Nephron progenitor cell (in vitro differentiated cells): ENCODE data around the gene ZNF223.

Experiments used
- DNase-seq: peaks from one replicate; pipeline ENCODE4 v3.0.0; 2021
- H3K27ac Mint-ChIP-seq: 2 replicates; pipeline ENCODE4 v1.8.0; 2021; ENCODE audit warnings: mild to moderate bottlenecking, moderate library complexity, mixed read lengths
- H3K27me3 Mint-ChIP-seq: 2 replicates; pipeline ENCODE4 v1.8.0; 2021; ENCODE audit warnings: mild to moderate bottlenecking, low read depth, mixed read lengths; ENCODE audit not compliant: poor library complexity
- H3K36me3 Mint-ChIP-seq: 2 replicates; pipeline ENCODE4 v1.8.0; 2021; ENCODE audit warnings: low read depth, mixed read lengths
- H3K4me1 Mint-ChIP-seq: 2 replicates; pipeline ENCODE4 v1.8.0; 2021; ENCODE audit warnings: mixed read lengths
- H3K4me3 Mint-ChIP-seq: 2 replicates; pipeline ENCODE4 v1.8.0; 2021; ENCODE audit warnings: mild to moderate bottlenecking, moderate library complexity, mixed read lengths
- H3K9me3 Mint-ChIP-seq: 2 replicates; pipeline ENCODE4 v1.8.0; 2021; ENCODE audit warnings: mild to moderate bottlenecking, moderate library complexity, mixed read lengths
- TF ChIP-seq, protein P1 (sequence below): fragments of 200-600 bp; sonication (generic); IDR thresholded peaks from 2 replicates; pipeline ENCODE4 v1.5.0; 2021; ENCODE audit warnings: antibody characterized with exemption

The ZNF223 gene

DNA sequence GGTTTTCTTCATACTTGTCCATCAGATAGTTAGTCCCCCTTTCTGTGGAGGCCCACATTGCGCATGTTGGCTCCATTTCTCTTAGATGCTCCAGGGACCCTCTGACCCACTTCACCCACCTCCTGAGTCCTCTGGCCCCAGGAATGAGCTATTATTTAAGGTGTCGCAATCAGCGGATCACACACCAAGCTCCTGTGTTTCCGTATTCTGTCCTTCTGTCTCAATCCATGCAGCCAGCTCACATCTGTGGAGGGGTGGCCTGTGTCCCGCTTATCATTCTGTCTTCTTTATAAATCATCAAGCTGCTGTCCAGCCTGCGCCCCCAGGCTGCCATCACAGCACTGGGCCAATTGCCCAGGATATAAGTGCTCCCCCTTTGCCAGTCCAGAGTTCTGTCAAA, 44.4 kb upstream of the ZNF223 start:
- no peak overlapping the region for H3K4me3 Mint-ChIP-seq
- peaks cover 82% of the 10 kb centered on the region for H3K9me3 Mint-ChIP-seq
- TF ChIP-seq, protein P1, sequence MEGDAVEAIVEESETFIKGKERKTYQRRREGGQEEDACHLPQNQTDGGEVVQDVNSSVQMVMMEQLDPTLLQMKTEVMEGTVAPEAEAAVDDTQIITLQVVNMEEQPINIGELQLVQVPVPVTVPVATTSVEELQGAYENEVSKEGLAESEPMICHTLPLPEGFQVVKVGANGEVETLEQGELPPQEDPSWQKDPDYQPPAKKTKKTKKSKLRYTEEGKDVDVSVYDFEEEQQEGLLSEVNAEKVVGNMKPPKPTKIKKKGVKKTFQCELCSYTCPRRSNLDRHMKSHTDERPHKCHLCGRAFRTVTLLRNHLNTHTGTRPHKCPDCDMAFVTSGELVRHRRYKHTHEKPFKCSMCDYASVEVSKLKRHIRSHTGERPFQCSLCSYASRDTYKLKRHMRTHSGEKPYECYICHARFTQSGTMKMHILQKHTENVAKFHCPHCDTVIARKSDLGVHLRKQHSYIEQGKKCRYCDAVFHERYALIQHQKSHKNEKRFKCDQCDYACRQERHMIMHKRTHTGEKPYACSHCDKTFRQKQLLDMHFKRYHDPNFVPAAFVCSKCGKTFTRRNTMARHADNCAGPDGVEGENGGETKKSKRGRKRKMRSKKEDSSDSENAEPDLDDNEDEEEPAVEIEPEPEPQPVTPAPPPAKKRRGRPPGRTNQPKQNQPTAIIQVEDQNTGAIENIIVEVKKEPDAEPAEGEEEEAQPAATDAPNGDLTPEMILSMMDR, result no peak

GRCh38 chr19:44010468-44010867, 41.4 kb upstream of the ZNF223 start:
- no peak for DNase-seq
- no peaks in the 10 kb centered on the region for H3K4me1 Mint-ChIP-seq
- H3K27me3 Mint-ChIP-seq, result peaks cover 6% of the 10 kb centered on the region
- H3K9me3 Mint-ChIP-seq, result peaks cover 98% of the 10 kb centered on the region
- TF ChIP-seq, protein P1, result no peak
- H3K36me3 Mint-ChIP-seq, result peaks cover 83% of the 10 kb centered on the region
- no peak overlapping the region for H3K27ac Mint-ChIP-seq
- no peak overlapping the region for H3K4me3 Mint-ChIP-seq

More for the DNA sequence above, 44.4 kb upstream of the ZNF223 start:
- Mint-ChIP-seq H3K4me1 (peaks cover 14% of the 10 kb centered on the region), H3K27me3 (peaks cover 9% of the 10 kb centered on the region), H3K27ac (no peak overlapping the region), H3K36me3 (peaks cover 72% of the 10 kb centered on the region)
- DNase-seq, result no peak

- no peak overlapping the region for H3K4me3 Mint-ChIP-seq
- H3K36me3 Mint-ChIP-seq, result peaks cover 2% of the 10 kb centered on the region
- no peak overlapping the region for H3K27ac Mint-ChIP-seq
- TF ChIP-seq, protein P1, result no peak
- H3K4me1 Mint-ChIP-seq, result peaks cover under 1% of the 10 kb centered on the region
- H3K9me3 Mint-ChIP-seq, result peaks cover 52% of the 10 kb centered on the region
- peaks cover 20% of the 10 kb centered on the region for H3K27me3 Mint-ChIP-seq
- no peak for DNase-seq
Observed at GRCh38 chr19:44019498-44019897, 32.3 kb upstream of the ZNF223 start.

- peaks cover 22% of the 10 kb centered on the region for H3K27me3 Mint-ChIP-seq
- H3K9me3 Mint-ChIP-seq, result peaks cover 52% of the 10 kb centered on the region
- TF ChIP-seq, protein P1, result no peak
- peaks cover 18% of the 10 kb centered on the region for H3K4me1 Mint-ChIP-seq
- H3K4me3 Mint-ChIP-seq, result no peak overlapping the region
- no peak overlapping the region for H3K27ac Mint-ChIP-seq
- no peak for DNase-seq
- H3K36me3 Mint-ChIP-seq, result peaks cover 18% of the 10 kb centered on the region
Observed at GRCh38 chr19:44021221-44021620, 30.6 kb upstream of the ZNF223 start.

DNA sequence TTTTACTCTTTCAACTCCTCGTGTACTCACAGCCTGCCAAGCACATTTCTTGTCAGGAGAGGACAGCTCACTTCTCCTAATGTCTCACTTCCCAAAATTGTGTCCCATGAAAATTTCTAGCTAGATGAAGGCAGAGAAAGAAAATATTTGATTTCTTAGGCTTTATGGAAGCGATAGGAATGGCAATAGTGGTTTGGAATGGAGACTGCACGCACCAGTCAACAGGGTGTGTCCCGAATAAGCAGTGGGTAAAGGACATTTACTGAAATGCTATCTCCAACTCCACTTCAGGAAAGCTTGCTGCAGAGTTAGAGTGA, 27.0 kb upstream of the ZNF223 start:
- H3K36me3 Mint-ChIP-seq, result peaks cover 54% of the 10 kb centered on the region
- H3K27ac Mint-ChIP-seq, result peak overlapping the region; percentile 98
- peaks cover 22% of the 10 kb centered on the region for H3K27me3 Mint-ChIP-seq
- TF ChIP-seq, protein P1, result no peak
- peaks cover 68% of the 10 kb centered on the region for H3K9me3 Mint-ChIP-seq
- no peak for DNase-seq
- peaks cover 18% of the 10 kb centered on the region for H3K4me1 Mint-ChIP-seq
- H3K4me3 Mint-ChIP-seq, result peak overlapping the region; percentile 99

DNA sequence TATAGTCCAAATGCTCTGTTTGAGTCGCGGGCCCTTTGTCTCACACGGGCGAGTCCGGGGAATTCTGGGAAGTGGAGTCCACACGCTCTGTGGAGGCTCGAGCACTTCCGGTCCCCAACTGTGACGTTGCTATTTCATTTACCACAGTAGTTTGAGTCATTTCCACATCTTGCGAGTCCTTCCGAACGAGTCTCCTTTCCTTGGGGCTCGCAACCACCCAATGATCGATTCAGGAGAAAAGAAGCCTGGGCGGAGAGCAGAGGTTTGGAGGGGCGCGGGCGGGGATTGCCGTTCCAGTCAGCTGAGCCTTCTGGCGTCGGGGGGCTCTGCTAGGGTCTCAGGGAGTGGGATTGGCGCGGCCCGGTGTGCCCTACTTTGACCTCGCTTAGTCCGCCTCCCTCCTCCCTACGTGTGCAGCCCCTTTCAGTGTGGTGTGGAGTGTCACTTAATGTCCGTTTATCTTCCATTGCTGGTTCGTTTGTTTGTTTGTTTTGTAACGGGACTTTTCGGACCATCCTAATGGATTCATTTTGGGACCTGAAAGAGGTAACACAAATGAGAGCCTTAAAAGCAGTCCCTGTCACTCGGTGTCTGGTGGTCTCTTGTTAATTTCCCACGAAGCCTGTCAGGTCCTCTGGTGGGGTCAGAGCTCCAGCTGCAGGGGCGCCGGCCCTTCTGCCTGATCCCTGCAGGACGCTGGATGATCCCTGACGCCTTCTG, 26.5 kb upstream of the ZNF223 start, which contains the start of gene ZNF222:
TSS of gene ZNF222 (plus strand) at position 163 of the 720 bp plus-strand sequence. CDS start at position 221, 58 bp downstream.
- Mint-ChIP-seq H3K27ac (peak within 1 kb of the TSS; percentile 98), H3K27me3 (peaks cover 19% of the 10 kb centered on the region), H3K4me1 (peaks cover 18% of the 10 kb centered on the region), H3K36me3 (peaks cover 59% of the 10 kb centered on the region), H3K4me3 (peak within 1 kb of the TSS; percentile 99), H3K9me3 (peaks cover 73% of the 10 kb centered on the region)
- TF ChIP-seq, protein P1, result no peak
- DNase-seq, result peak; percentile 66
